HG02840 (cell line): ENCODE data around the gene NEU2.
"Not testable (repeated sequence)": the region's sequence is repeated elsewhere in the genome, so short reads cannot be mapped to it uniquely, and the experiment has no call there.

Experiments
- ATAC-seq: cut with Tn5 transposase; IDR thresholded peaks from one replicate; pipeline ENCODE4 v1.9.1; 2021; ENCODE audit warnings: mild to moderate bottlenecking, moderate library complexity, moderate number of reproducible peaks; ENCODE audit not compliant: unreplicated experiment, low FRiP score

The NEU2 gene

DNA sequence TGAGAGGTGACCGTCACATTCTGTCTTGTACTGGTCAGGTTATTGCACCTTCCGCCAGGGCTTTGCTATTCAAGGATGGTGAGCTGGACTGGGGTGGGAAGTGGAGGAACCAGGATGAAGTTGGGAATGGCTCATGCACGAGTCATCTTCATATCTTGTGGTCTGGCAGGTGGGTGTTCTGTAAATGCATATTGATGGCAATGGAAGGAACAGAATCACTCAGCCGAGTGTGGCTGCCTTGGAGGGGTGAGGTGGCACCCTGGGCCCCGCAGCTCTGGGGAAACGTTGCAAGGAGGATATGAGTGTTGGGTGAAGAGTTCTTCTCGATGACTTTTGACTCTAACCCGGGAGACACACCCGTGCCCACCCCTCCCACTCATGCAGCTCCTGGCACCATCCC lies 1.2 kb downstream of the NEU2 start:
- no peak for ATAC-seq

DNA sequence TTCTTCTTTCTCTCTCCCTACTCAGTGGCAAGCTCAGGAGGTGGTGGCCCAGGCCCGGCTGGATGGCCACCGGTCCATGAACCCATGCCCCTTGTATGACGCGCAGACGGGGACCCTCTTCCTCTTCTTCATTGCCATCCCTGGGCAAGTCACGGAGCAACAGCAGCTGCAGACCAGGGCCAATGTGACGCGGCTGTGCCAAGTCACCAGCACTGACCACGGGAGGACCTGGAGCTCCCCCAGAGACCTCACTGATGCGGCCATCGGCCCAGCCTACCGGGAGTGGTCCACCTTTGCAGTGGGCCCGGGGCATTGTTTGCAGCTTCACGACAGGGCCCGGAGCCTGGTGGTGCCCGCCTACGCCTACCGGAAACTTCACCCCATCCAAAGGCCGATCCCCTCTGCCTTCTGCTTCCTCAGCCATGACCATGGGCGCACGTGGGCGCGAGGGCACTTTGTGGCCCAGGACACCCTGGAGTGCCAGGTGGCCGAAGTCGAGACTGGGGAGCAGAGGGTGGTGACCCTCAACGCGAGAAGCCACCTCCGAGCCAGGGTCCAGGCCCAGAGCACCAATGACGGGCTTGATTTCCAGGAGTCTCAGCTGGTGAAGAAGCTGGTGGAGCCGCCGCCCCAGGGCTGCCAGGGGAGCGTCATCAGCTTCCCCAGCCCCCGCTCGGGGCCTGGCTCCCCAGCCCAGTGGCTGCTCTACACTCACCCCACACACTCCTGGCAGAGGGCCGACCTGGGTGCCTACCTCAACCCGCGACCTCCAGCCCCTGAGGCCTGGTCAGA lies 1.8 kb downstream of the NEU2 start:
- no peak for ATAC-seq

DNA sequence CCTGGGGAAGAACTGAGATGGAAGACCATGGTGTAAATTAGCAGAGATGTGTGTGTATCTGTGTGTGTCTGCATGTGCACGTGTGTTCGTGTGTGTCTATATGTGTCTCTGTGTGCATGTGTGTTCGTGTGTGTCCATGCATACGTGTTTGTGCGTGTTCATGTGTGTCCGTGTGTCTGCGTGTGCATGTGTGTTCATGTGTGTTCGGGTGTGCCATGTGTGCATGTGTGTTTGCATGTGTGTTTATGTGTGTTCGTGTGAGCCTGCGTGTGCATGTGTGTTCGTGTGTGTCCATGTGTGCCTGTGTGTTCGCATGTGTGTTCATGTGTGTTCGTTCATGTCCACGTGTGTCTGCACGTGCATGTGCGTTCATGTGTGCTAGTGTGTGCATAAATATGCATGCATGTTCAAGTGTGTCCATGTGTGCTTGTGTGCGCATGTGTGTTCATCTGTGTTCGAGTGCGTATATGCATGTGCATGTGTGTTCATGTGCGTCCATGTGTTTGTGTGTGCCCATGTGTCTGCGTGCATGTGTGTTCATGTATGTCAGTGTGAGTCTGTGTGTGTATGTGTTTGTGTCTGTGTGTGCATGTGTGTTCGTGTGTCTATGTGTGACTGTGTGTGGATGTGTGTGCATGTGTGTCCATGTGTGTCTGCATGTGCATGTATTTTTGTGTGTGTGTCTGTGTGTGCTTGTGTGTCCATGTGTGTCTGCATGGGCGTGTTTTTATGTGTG lies 3.1 kb downstream of the NEU2 start:
- ATAC-seq = no peak

DNA sequence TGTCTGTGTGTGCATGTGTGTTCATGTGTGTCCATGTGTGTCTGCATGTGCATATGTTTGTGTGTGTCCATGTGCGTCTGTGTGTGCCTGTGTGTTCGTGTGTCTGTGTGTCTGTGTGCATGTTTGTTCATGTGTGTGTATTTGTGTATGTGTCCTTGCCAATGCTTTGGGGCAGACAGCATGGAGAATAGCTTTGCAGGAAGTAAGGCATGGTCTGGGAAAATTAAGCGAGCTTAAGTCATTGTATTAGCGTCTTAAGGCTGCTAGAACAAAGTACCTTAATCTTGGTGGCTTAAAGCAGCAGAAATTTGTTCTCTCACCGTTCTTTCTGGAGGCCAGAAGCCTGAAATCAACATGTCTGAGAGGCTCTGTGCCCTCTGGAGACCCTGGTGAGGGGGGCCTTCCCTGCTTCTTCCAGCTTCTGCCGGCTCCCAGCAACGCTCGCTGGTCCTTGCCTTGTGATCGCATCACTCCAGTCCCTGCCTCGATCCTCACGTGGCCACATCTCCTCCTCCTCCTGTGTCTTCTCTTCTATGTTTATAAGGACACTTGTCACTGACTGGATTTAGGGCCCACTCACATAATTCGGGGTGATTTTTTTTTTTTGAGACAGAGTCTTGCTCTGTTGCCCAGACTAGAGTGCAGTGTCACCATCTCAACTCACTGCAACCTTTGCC lies 3.8 kb downstream of the NEU2 start:
- ATAC-seq = no peak

DNA sequence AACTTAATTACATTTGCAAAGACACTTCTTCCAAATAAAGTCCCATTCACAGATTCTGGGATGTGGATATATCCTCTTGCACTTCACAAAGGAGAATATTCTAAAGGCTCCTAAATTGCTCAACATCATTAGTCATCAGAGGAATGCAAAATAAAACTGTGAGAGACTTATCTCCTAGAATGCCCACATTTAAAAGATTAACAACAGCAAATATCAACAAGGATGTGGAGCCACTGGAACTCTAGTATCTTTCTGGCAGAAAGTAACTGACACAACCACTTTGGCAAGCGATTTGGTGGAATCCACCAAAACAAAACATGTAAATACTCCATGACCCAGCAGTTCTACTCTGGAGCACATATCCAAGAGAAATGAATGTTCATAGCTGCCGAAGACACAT lies 4.6 kb downstream of the NEU2 start:
- no peak for ATAC-seq

DNA sequence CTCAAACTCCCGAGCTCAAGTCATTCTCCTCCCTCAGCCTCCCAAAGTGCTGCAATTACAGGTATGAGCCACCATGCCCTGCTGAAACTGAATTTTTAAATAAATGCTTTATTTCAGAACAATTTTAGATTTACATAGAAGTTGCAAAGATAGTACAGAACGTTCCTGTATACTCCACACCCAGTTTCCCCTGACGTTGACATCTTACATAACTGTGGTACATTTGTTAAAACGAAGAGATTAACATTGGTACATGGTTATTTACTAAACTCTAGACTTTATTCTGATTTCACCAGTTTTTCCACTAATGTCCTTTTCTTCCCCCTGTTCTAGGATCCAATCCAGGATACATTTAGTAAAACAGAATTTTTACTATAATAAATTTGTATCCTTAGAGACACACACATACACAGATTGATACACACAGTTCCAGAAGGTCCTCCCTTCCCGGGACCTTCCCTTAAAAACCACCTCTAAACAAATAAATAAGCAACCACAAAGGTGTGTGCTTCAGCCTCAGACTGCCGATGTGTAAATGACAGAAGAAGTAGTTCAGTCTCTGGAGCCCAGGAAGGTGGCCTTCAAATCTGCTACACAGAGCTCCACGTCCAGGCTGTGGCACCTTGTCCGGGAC lies 6.9 kb downstream of the NEU2 start:
- no peak for ATAC-seq

DNA sequence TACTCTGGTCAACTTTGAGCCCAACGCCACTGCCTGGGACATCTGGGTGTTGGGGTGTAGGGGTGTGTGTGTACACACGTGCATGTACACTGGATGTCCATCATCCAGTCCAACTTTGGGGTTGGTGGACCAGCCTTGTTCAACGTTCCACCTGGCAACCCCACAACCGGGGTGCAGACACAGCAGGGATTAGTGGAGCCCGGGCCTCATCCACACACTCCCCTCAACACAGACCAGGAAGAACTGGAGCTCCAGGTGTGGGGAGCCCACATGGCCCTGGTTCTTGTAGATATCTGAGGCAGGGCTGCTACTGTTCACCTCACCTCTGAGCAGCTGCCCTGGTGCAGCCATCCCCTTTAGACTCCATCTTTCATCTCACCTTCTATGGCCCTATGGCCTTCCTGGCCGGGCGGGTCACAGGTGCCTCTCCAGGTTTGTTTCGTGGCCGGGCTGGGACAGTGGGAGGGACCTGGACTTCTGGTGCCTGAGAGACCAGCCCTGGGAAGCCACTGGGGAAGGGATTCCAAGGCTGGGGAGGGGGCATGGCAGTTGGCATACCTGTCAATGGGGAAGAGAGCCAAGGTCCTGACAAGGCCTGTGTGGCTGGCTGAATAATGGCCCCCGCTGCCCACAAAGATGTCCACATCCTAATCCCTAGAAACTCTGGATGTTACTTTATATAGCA lies 7.5 kb downstream of the NEU2 start:
- ATAC-seq = no peak

DNA sequence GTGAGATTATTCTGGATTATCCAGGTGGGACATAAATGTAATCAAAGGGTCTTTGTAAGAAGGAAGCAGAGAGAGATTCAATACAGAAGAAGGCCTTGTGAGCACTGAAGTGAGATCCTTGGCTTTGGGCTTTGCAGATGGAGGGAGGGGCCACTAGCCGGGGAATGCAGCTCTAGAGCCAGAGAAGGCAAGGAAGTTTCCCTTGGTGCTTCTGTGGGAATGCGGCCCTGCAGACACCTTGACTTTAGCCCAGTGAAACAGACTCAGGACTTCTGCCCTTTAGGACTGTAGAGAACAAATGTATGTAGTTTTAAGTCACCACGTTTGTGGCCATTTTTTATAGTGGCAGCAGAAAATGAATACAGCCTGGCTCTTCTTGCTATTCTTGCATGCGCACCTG lies 8.1 kb downstream of the NEU2 start:
- ATAC-seq = no peak

DNA sequence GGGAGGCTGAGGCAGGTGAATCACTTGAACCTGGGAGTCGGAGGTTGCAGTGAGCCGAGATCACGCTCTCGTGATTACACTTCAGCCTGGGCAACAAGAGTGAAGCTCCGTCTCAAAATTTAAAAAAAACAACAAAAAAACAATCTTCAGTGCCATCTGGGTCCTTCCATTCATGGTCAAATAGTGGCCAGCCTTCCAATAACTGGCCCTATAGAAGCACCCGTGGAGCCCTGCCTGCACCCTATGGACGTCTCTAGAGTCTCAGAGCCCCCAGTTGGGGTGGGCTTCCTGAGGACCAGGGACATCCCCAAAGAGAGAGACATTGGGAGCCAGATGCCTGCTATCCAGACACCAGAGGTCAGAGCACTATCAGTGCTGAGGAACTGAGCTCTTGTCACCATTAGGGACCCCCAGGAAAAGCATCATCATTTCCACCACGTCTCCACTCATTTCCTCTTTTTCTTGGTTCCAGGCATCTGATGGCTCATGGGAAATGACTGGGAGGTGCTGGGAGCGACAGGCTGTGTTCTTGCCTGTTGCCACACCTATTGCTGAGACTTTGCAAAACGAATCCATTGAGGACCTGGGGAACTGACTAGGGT lies 9.4 kb downstream of the NEU2 start:
- no peak for ATAC-seq

DNA sequence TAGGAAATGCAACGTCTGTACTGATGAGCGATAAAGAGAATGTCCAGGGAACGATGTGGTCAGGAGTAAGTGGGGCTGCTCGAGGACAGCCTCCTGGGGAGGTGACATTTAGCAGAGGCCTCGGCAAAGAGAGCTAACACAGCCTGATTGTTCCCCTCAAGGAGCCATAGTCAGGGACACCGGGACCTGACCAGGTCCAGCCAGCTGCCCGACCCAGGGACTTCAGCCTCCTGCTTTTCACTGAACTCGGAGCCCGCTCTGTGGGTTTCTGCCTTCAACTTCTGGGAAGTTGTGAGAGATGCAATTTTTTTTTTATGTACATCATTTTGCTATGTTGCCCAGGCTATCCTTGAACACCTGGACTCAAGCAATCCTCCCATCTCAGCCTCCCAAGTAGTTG lies 10.1 kb downstream of the NEU2 start:
- no peak for ATAC-seq

DNA sequence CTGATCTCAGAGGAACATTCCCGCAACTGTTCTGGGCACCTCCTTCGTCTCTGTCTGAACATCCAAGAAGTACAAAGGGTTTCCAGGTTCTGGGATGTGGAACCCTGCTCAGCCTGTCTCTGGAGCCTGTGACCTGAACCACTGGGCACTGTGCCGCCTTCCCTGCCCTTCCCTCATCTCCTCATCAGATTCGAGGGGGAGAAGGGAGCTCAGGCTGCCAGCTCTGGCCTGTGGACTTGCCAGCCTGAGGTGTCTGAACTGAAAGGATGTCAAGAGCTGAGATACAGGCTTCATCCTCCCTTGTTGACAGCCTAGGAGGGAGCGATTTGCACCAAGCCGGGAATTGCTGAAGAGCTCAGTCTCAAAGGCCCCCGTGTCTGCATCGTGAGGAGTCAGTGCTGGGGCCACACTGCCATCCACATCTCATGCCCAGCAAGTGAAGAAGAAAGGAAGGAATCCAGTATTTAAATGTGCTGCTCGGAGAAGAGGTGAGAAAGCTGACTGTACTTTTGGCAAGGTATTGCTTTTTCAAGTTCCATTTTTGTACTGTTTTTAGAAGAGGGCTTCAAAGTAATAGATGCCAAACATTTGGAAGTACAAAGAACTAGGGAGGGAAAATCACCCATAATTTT lies 12.6 kb downstream of the NEU2 start:
- ATAC-seq = no peak

DNA sequence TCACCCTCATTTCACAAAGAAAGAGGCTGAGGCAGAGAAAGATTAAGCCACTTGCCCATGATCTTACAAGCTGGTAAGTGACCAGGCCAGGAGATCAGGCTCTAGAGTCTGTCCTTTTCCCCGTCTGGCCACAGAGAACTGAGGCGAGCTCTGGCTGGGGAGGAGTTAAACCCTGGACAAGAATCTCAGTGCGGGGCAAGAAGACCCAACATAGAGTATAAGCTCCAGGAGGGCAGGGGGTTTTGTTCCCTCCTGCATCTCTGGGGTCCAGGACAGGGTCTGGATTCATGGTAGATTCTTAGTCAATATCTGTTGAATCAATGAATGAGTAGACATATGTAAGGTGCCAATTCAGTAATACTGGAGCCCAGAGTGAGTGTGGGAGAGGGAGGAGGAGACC lies 14.7 kb downstream of the NEU2 start:
- ATAC-seq = no peak

DNA sequence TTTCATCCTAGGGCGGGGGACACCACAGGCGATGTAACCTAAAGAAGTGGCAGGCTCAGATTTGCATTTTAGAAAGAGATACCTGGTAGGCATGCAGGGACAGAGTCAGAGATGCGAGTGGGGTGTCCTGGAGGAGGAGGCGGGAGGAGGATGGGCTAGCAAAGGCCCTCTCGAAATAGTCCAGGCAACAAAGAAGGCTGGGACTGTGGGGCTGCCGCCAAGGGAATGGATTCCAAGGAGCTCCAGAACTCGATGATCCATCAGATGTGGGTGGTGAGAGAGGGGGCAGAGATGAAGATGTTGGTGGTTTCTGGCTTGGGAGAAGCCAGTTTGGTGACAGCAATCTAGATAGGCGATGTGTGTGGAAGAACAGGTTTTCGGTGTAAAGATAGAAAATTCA lies 15.2 kb downstream of the NEU2 start:
- no peak for ATAC-seq

DNA sequence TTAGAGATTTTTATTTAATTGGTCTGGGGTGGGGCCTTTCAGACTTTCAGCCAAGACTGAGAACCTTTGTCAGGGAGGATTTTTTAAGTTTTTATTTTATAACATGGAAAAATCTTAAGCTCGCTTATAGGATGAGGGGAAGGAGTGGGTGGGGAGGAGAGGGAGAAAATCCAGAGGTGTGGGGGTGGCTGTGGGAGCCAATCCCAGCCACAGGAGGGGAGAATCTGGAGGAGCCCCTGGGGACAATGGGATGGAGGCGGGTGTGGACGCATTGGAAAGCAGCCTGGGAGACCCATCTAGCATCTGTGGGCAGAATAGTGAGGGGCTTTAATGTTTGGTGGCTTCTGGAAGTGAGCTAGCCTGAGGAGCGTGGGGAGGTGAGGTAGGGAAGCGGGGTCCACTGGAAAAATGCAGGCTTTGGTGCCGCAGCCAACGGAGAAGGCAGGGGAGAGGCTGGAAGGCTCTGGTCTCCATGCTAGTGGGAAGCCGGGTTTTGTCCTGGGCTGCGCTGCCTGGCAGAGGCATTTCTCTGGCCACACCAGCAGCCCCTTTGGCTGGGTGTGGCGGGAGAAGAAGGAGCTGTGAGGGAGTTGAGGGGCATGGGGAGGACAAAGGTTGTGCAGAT lies 16.2 kb downstream of the NEU2 start:
- no peak for ATAC-seq

DNA sequence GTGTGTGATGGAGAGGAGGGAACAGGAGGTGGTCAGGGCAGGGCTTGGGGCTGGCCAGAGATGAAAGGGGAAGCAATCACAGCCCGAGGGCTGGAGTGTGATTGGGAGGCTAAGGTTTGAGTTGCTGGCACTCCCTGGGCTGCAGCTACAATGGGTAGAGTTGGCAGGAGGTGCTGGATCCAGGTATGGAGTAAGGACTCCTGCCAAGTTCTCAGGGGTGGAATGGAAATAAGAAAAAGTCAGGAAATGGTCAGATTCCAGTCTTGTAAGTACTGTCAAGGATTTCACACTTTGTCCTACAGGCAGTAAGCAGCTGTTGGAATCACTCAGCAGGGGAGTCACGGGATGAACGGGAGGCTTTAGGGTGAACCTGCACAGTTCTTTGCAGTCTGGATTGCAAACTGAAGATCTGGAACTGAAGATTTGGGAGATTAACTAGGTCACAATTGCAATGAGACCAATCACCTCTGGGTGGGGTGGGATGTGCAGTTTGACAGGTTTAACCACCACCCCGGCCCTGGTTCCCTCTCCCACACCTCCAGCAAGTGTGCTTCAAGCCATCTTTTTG lies 16.8 kb downstream of the NEU2 start:
- no peak for ATAC-seq

DNA sequence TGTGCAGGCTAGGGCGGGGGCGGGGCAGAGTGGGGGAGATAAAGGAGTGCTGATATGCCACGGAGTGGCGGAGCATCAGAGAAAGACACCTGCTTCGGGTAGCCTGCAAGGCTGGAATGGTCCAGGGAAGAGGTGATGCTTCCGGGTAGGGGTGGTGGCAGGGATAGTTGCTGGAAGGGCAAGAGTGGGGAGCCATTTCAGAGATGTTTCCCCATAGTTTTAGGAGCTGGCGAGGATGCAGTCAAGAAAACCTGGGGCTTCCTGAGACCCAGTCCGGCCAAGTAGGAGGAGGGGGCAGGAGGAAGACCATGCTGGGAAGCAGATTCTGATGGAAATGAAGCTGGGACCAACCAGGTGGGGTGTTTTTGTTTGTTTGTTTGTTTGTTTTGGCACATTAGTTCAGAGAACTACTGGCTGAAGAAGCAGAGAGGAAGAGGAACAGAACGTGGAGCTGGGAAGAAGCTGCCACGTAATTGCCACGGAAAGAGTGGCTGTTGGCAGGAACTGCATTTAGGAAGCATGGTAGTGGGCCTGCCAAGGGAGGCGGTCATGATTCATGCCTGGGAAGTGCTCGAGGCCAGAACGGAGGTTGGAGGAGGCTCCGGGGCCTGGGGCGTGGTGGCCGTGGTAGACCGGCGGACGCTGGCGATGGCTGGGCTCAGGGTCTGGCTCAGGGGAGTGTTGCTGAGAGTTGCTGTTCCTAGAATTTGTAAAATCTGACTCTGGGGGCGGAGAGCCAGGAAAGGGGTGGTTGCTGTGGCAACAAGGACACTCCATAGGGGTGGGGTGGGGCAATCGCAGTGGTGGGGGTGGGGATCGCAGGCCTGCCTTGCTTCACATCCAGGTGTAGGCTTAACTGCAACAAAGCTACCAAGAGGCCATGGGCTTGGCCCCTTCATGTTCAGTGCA lies 19.0 kb downstream of the NEU2 start:
- ATAC-seq = no peak

DNA sequence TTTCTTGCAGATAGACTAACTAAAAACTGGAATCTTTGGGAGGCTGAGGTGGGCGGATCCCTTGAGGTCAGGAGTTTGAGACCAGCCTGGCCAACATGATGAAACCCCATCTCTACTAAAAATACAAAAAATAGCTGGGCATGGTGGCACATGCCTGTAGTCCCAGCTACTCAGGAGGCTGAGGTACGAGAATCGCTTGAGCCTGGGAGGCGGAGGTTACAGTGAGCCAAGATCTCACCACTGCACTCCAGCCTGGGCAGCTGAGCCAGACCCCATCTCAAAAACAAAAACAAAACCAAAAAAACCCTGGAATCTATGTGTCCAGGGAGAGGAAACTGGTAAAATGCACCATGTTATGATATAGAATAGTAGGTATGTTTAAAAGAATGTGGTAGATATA lies 20.0 kb downstream of the NEU2 start:
- ATAC-seq = not testable (repeated sequence)
